GM12892 (cell line): ENCODE data around the gene PRDM15.

Experiments used
- POLR2A ChIP-seq: IDR thresholded peaks from 2 replicates; pipeline ENCODE4 v1.6.1; 2011; ENCODE audit warnings: low read depth, low read length, control low read depth
- POLR2AphosphoS5 ChIP-seq: IDR thresholded peaks from 2 replicates; pipeline ENCODE4 v1.6.1; 2011; ENCODE audit warnings: low read depth, low read length, control low read depth

DNA sequence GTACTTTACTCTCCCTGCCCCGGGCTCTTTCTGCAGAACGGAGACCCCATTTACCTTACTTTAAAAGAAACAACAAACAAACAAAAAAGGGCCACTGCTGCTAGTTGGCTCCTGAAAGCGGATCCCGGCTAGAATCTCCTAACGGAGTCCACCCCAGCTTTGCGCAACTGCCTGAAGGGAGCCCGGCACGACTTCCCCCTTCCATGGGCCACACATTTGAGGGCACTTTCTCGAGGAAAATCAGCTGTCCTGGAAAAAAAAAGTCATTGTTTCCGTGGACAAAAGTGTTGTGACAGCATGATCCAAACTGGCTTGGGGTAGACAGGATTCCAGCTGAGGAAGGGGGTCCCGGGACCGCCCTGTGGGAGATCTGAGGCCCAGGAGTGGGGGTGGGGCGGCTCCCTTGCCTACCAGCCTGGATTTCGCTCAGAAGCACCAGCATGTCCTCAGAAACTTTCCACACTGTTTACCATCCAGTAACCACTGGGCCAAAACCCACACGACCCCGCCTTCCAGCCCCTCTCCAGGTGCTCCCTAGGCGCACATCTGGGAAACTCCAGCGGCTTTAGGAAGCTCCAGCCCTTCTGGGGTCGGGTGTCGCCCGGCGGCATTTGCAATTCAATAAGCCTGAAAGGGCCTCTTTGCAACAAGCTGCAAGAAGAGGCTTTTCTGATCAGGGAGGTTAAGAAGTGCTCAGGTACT lies 117.1 kb downstream of the PRDM15 start:
- TF ChIP-seq POLR2A (no peak), POLR2AphosphoS5 (no peak)
